GM20000 (cell line): Measurements from ENCODE around the gene CAMK2B.
A peak's percentile ranks its signal among the peaks of the same experiment; 100 is the strongest.

Experiments
- DNase-seq: peaks from one replicate; pipeline ENCODE4 v3.0.0; 2012; ENCODE audit warnings: low spot score
- TF ChIP-seq, protein P1 (sequence below): IDR thresholded peaks from 2 replicates; pipeline ENCODE4 v1.5.1; 2012; ENCODE audit warnings: mild to moderate bottlenecking, control low read depth; ENCODE audit errors: extremely low read depth, missing control alignments

CAMK2B gene

GRCh38 chr7:44257618-44258422, 67.6 kb downstream of the CAMK2B start:
- DNase-seq = peak; percentile 88
- TF ChIP-seq, protein P1, sequence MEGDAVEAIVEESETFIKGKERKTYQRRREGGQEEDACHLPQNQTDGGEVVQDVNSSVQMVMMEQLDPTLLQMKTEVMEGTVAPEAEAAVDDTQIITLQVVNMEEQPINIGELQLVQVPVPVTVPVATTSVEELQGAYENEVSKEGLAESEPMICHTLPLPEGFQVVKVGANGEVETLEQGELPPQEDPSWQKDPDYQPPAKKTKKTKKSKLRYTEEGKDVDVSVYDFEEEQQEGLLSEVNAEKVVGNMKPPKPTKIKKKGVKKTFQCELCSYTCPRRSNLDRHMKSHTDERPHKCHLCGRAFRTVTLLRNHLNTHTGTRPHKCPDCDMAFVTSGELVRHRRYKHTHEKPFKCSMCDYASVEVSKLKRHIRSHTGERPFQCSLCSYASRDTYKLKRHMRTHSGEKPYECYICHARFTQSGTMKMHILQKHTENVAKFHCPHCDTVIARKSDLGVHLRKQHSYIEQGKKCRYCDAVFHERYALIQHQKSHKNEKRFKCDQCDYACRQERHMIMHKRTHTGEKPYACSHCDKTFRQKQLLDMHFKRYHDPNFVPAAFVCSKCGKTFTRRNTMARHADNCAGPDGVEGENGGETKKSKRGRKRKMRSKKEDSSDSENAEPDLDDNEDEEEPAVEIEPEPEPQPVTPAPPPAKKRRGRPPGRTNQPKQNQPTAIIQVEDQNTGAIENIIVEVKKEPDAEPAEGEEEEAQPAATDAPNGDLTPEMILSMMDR = no peak

DNA sequence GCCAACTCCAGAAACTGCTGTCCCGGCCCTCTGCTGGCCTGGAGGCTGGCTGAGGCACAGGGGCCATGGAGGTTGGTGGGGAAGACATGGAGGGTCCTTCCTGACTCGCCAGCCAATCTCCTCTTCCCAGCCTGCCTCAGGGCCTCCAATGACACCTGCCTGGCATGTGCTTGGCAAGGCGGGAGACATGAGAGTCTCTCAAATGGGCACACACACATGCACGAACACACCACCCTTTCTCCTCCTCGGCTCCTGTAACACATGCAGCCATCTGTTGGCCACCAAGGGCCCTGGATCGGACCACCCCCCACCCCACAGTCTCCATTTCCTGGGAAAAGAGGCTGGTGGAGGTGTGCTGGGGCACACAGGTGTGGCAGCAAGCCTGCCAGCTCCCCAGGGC, 68.2 kb downstream of the CAMK2B start:
- TF ChIP-seq, protein P1 = no peak
- DNase-seq = no peak

DNA sequence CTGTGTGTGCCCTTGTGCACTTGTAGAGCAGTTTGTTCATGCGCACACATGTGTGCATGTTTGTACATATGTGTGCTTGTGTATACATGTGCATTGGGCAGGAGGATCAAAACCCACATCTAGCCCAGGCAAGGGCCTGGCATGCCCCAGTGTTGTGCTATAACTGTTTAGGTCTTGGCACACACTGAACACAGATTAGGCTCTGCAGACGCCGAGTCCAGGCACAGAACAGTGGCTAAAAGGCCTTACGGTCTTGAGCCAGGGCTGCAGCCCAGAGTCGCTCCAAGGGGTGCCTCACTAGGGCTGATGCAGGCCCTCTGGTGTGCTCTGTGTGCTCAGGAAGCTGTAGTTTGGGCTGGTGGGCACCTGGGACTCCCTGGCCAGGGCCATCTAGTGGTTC, 68.9 kb downstream of the CAMK2B start:
- TF ChIP-seq, protein P1 = no peak
- no peak for DNase-seq

DNA sequence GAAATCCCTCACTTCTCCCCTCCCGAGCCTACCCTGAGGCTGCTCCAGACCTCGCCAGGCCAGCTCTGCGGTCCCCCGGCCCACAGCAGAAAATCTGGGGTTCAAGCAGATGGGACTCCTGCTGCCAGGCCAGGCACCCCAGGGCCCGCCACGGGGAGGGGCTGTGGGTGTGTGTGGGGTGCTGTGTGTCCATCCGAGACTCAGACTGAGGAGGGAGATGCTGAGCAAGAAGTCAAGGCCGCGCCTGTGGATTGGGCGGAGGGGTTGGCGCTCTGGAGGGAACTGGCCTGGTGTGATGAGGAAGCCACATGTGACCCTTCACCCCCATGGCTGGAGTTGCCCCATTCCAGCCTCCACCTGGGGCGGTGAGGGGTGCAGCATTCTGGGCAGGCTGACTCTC, 73.5 kb downstream of the CAMK2B start:
- TF ChIP-seq, protein P1 = no peak
- no peak for DNase-seq

- no peak for DNase-seq
These were observed 74.1 kb downstream of the CAMK2B start for GRCh38 chr7:44251269-44251668.

GRCh38 chr7:44249639-44250234, 75.7 kb downstream of the CAMK2B start:
- TF ChIP-seq, protein P1 = no peak
- no peak for DNase-seq

More at GRCh38 chr7:44251269-44251668, 74.1 kb downstream of the CAMK2B start:
- TF ChIP-seq, protein P1 = no peak

DNA sequence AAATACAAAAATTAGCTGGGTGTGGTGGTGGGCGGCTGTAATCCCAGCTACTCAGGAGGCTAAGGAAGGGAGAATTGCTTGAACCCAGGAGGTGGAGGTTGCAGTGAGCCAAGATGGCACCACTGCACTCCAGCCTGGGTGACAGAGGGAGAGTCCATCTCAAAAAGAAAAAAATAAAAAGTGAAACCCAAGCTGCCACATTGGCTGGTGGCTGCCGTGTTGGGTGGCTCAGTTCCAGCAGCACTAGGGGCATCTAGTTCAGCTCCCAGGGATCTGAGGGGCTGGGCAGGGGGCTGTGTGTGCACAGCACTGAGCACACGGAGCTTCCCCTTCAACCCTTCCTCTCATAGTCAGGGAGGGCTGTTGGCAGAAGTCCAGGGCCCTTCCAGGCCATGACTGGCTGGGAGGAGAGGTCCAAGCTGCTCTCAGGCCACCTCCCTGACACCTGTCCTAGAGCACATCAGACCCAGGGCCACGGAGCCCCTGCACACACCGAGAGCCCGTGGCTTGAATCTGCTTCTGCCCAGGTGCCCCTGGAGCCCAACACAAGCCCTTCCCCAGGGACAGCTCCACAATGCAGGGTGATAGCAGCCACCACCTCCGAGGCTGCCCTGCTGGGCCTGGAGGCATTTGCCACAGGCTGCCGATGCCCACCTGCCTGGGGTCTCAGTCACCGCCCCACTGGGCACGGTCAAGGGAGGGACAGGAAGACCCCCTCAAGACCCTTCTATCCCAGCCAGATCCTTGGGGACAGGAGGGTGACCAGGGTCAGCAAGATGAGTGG, 77.3 kb downstream of the CAMK2B start:
- TF ChIP-seq, protein P1 = no peak

More for the DNA sequence above, 77.3 kb downstream of the CAMK2B start:
- no peak for DNase-seq
